Measurements from ENCODE around the gene THAP3. TPM values are rescaled to one million over a fixed set of nuclear protein-coding genes. Genes with fewer than 3 reads are reported as not detected.

THAP3 gene
- total and polyA plus RNA-seq, 9 of the 15 experiments (the other 6 are each of a cell fraction or from before 2014, with no cell fraction given): 1.9 to 31.2 (median 18.2) TPM

GRCh38 chr1:6581561-6582305, 42.9 kb upstream of the THAP3 start (continued):
- TF ChIP-seq PREB (CRISPR knock-in tag; IDR thresholded peaks at IDR 0.05): no peak
- no peak for TF ChIP-seq CEBPB (tag; IDR thresholded peaks at IDR 0.05)
- no peak for TF ChIP-seq CREB1 (IDR thresholded peaks at IDR 0.05)
- peak; percentile 40; the same call in 1 of the 2 replicates for TF ChIP-seq CREB1 (CRISPR knock-in tag; IDR thresholded peaks at IDR 0.05)
- peak; percentile 31; the same call in 1 of the 2 replicates for TF ChIP-seq GABPB1 (CRISPR knock-in tag; IDR thresholded peaks at IDR 0.05)
- no peak for TF ChIP-seq IRF2 (CRISPR knock-in tag; IDR thresholded peaks at IDR 0.05)
- no peak for TF ChIP-seq ATF1 (CRISPR knock-in tag; IDR thresholded peaks at IDR 0.05)
- TF ChIP-seq ATF1 (tag; IDR thresholded peaks at IDR 0.05): peak; percentile 30; the same call in 1 of the 2 replicates
- no peak for TF ChIP-seq ELF2 (CRISPR knock-in tag; IDR thresholded peaks at IDR 0.05)
- TF ChIP-seq SOX6 (IDR thresholded peaks at IDR 0.05): peak; percentile 68; the same call in 1 of the 2 replicates
- no peak for TF ChIP-seq KDM4B (IDR thresholded peaks at IDR 0.05; ENCODE audit: borderline replicate concordance in 2 of 2, low read depth in 1 of 2)
- peak; percentile 23; the same call in 1 of the 2 replicates for TF ChIP-seq ARID4B (CRISPR knock-in tag; IDR thresholded peaks at IDR 0.05)
- peak; percentile 18; the same call in 1 of the 2 replicates for TF ChIP-seq VEZF1 (CRISPR knock-in tag; IDR thresholded peaks at IDR 0.05)
- TF ChIP-seq BRCA1 (IDR thresholded peaks at IDR 0.05): no peak
- TF ChIP-seq BRCA1 (CRISPR knock-in tag; IDR thresholded peaks at IDR 0.05): no peak
- no peak for TF ChIP-seq ZKSCAN8 (CRISPR knock-in tag; IDR thresholded peaks at IDR 0.05)
- no peak for TF ChIP-seq ADNP (tag; IDR thresholded peaks at IDR 0.05)
- TF ChIP-seq HNRNPL (IDR thresholded peaks at IDR 0.05; ENCODE audit: low read depth, low read length): no peak
- no peak for TF ChIP-seq ZBTB8A (IDR thresholded peaks at IDR 0.05; ENCODE audit: partially characterized antibody)
- TF ChIP-seq ZBTB33 (CRISPR knock-in tag; IDR thresholded peaks at IDR 0.05): no peak

Measured in K562 (cell line).